K562 (cell line): ENCODE measurements around the gene KLF17. TPM values are rescaled to one million over a fixed set of nuclear protein-coding genes. Genes with fewer than 3 reads are reported as not detected.
A peak's percentile ranks its signal among the peaks of the same experiment; 100 is the strongest.

ENCODE experiments used
- ATAC-seq: fragments of 200-7000 bp; cut with Tn5 transposase; 3 replicates; pipeline ENCODE4 v1.9.1; 2020; ENCODE audit warnings: moderate library complexity
- BruUV-seq: library from RNA; stranded (reverse); fragments of 400-500 nt; replicated peaks from 2 replicates; lab custom pipeline; 2021; lab: Mats Ljungman, UMichigan
- CTCF ChIA-PET: fragments of 300-600 bp; formaldehyde crosslinking; extraction: SDS; loops from one replicate; lab custom pipeline; 2021; ENCODE audit warnings: low intra/inter-chr PET ratio; lab: Yijun Ruan, JAX
- POLR2A ChIA-PET: fragments of 300-600, 350-650 bp; sonication (Branson Sonifier 250); formaldehyde crosslinking; extraction: SDS; loops from one replicate; lab custom pipeline; 2021; ENCODE audit warnings: antibody characterized with exemption, inconsistent platforms; lab: Yijun Ruan, JAX
- DNase-seq, 4 experiments: peaks; one replicate each; pipeline versions ENCODE4 v3.0.0 to v3.0.0-alpha.2; 2011 to 2018; ENCODE audit warnings: low spot score in 3 of 4, mixed read lengths in 3 of 4; ENCODE audit errors: extremely low read depth in 1 of 4
- FAIRE-seq: peaks from 2 replicates; lab custom pipeline; 2011; peaks lifted over from hg19 to GRCh38; lab: Jason Lieb, UNC
- H2AFZ ChIP-seq: 2 replicates; pipeline ENCODE4 v1.6.0; 2011; ENCODE audit warnings: low read depth, low read length, control low read depth, inconsistent platforms
- H3K27ac ChIP-seq: fragments of 200-600 bp; 3 replicates; pipeline ENCODE4 v1.8.0; 2011; ENCODE audit warnings: low read depth, mild to moderate bottlenecking, control low read depth, inconsistent platforms, low read length, moderate library complexity, mixed read lengths; ENCODE audit errors: extremely low read depth
- H3K27me3 ChIP-seq, 2 experiments: fragments of 300-600 bp in 1 of 2; 2 replicates in 1 of 2; 3 replicates in 1 of 2; pipeline versions ENCODE4 v1.6.0 to v1.8.0; 2011; ENCODE audit warnings: inconsistent platforms in 2 of 2, low read length in 2 of 2, mild to moderate bottlenecking in 1 of 2, mixed read lengths in 1 of 2, moderate library complexity in 1 of 2; ENCODE audit not compliant: control insufficient read depth in 2 of 2, insufficient read depth in 2 of 2
- H3K36me3 ChIP-seq: fragments of 300-600 bp; 3 replicates; pipeline ENCODE4 v1.8.0; 2011; ENCODE audit warnings: mild to moderate bottlenecking, low read length, inconsistent platforms; ENCODE audit not compliant: control insufficient read depth, insufficient read depth
- H3K4me1 ChIP-seq, 2 experiments: fragments of 200-600 bp in 1 of 2; replicated peaks in 1 of 2; 2 replicates in 1 of 2; 3 replicates in 1 of 2; pipeline versions ENCODE4 v1.5.1 to v1.8.0; 2011; ENCODE audit warnings: inconsistent platforms in 2 of 2, low read length in 2 of 2, mild to moderate bottlenecking in 1 of 2, mixed read lengths in 1 of 2, moderate library complexity in 1 of 2; ENCODE audit not compliant: control insufficient read depth in 2 of 2, insufficient read depth in 2 of 2
- H3K4me2 ChIP-seq: 2 replicates; pipeline ENCODE4 v1.6.1; 2011; ENCODE audit warnings: low read length, control low read depth, inconsistent platforms, mixed read lengths; ENCODE audit not compliant: insufficient read depth
- H3K4me3 ChIP-seq: fragments of 200-600 bp; sonication (generic), shearing (Covaris generic); 2 replicates; pipeline ENCODE4 v1.5.1; 2016; ENCODE audit warnings: control low read depth, inconsistent platforms
- H3K79me2 ChIP-seq: fragments of 200-600 bp; 3 replicates; pipeline ENCODE4 v1.8.0; 2011; ENCODE audit warnings: low read length, inconsistent platforms; ENCODE audit not compliant: control insufficient read depth, insufficient read depth
- H3K9ac ChIP-seq, 2 experiments: 2 replicates each; pipeline versions ENCODE4 v1.6.0 to v1.6.1; 2011; ENCODE audit warnings: low read depth in 2 of 2, low read length in 2 of 2, control low read depth in 1 of 2, inconsistent platforms in 1 of 2, mild to moderate bottlenecking in 1 of 2, mixed read lengths in 1 of 2; ENCODE audit not compliant: insufficient read depth in 1 of 2
- H3K9me1 ChIP-seq: one replicate; pipeline ENCODE4 v1.6.0; 2011; ENCODE audit warnings: inconsistent platforms, mild to moderate bottlenecking, low read length, moderate library complexity; ENCODE audit not compliant: control insufficient read depth, insufficient read depth
- H3K9me3 ChIP-seq: replicated peaks from 2 replicates; pipeline ENCODE4 v1.5.1; 2011; ENCODE audit warnings: low read depth, low read length, inconsistent platforms; ENCODE audit not compliant: control insufficient read depth, insufficient read depth
- H4K20me1 ChIP-seq: replicated peaks from 2 replicates; pipeline ENCODE4 v1.6.1; 2011; ENCODE audit warnings: low read length, inconsistent platforms, mixed read lengths; ENCODE audit not compliant: control insufficient read depth, insufficient read depth
- HLTF ChIP-seq: fragments of 450-650 bp; IDR thresholded peaks from 2 replicates; pipeline ENCODE4 v1.6.1; 2016
- MAX ChIP-seq: sonication (generic); formaldehyde crosslinking; IDR thresholded peaks from 2 replicates; pipeline ENCODE4 v1.9.0; 2022; ENCODE audit warnings: mild to moderate bottlenecking, missing genetic modification reagents
- ZBTB12 ChIP-seq: fragments of 250-450 bp; sonication (Bioruptor Pico); IDR thresholded peaks from 2 replicates; pipeline ENCODE4 v1.4.0; 2020
- ZNF24 ChIP-seq: fragments of 450-650 bp; IDR thresholded peaks from 2 replicates; pipeline ENCODE4 v1.6.1; 2016
- ZNF445 ChIP-seq: fragments of 250-450 bp; sonication (Bioruptor Pico); IDR thresholded peaks from 2 replicates; pipeline ENCODE4 v1.4.0; 2020; ENCODE audit warnings: low read depth, mild to moderate bottlenecking, moderate library complexity
- in situ Hi-C: fragments of 300-500 bp; cut with MboI; formaldehyde crosslinking; loops from 4 replicates; pipeline ENCODE4 v1.15.0; 2018; ENCODE audit warnings: inconsistent platforms, mixed read lengths
- intact Hi-C: fragments of 100-400 bp; cut with micrococcal nuclease; formaldehyde crosslinking; loops from 2 replicates; pipeline ENCODE4 v1.14.2; 2022
- polyA plus RNA-seq, 8 experiments: library from polyadenylated mRNA; depleted of rRNA in 4 of 8; stranded (reverse) in 5 of 8; unstranded in 3 of 8; fragments of >200 nt; fragmentation: Nextera tagmentation in 2 of 8; fragmentation: Illumina TruSeq in 1 of 8; extraction: Ambion mirVana in 2 of 8; extraction: Trizol in 1 of 8; gene quantifications; 2 replicates each; pipeline versions ENCODE4 v1.2.1 to v1.2.3, GENCODE V29; 2011 to 2014; ENCODE audit warnings: inconsistent platforms in 1 of 8, missing spikeins in 1 of 8
- total RNA-seq, 7 experiments: library from RNA; depleted of rRNA in 6 of 7; stranded (reverse); fragments of >200 nt in 6 of 7; fragmentation: Illumina TruSeq in 2 of 7; extraction: Trizol in 2 of 7; gene quantifications; 2 replicates each; pipeline versions ENCODE4 v1.2.1 to v1.2.3, GENCODE V29; 2011 to 2021; ENCODE audit warnings: low replicate concordance in 1 of 7
- TF ChIP-seq, protein P1 (sequence below): IDR thresholded peaks from 2 replicates; pipeline ENCODE4 v1.6.1; 2016; ENCODE audit warnings: missing genetic modification characterization, missing compliant biosample characterization
- TF ChIP-seq, protein P2 (sequence below), 2 experiments: fragments of 450-650 bp in 1 of 2; IDR thresholded peaks; 2 replicates each; pipeline ENCODE4 v1.6.1; 2011 to 2017; ENCODE audit warnings: low read depth in 2 of 2, antibody characterized with exemption in 1 of 2, borderline replicate concordance in 1 of 2, low read length in 1 of 2, mild to moderate bottlenecking in 1 of 2, mixed read lengths in 1 of 2; ENCODE audit not compliant: control insufficient read depth in 1 of 2

KLF17 gene
- total and polyA plus RNA-seq, 9 of the 15 experiments (the other 6 are each of a cell fraction or from before 2014, with no cell fraction given) = 0.01 to 0.24 (median 0.13) TPM; not detected in 6

- BruUV-seq = no TSS peak
- no peaks in the 10 kb centered on the region for H3K36me3 ChIP-seq
- H3K9me3 ChIP-seq = no peaks in the 10 kb centered on the region; the same call in 1 of the 2 replicates
- no peaks in the 10 kb centered on the region for H4K20me1 ChIP-seq
- no peak overlapping the region for H2AFZ ChIP-seq
- H3K27ac ChIP-seq = no peak overlapping the region
- ChIA-PET CTCF (no interaction called here), POLR2A (no interaction called here)
- FAIRE-seq (no peak), ATAC-seq (no peak), DNase-seq (no peak)
- no peaks in the 10 kb centered on the region for H3K79me2 ChIP-seq
- no peak overlapping the region for H3K9ac ChIP-seq
- TF ChIP-seq MAX (no peak), ZBTB12 (CRISPR knock-in tag) (no peak), HLTF (no peak), ZNF24 (no peak), ZNF445 (CRISPR knock-in tag) (no peak)
- TF ChIP-seq, protein P1, sequence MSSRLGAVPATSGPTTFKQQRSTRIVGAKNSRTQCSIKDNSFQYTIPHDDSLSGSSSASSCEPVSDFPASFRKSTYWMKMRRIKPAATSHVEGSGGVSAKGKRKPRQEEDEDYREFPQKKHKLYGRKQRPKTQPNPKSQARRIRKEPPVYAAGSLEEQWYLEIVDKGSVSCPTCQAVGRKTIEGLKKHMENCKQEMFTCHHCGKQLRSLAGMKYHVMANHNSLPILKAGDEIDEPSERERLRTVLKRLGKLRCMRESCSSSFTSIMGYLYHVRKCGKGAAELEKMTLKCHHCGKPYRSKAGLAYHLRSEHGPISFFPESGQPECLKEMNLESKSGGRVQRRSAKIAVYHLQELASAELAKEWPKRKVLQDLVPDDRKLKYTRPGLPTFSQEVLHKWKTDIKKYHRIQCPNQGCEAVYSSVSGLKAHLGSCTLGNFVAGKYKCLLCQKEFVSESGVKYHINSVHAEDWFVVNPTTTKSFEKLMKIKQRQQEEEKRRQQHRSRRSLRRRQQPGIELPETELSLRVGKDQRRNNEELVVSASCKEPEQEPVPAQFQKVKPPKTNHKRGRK (tag) = peak; percentile 83
- TF ChIP-seq, protein P2, sequence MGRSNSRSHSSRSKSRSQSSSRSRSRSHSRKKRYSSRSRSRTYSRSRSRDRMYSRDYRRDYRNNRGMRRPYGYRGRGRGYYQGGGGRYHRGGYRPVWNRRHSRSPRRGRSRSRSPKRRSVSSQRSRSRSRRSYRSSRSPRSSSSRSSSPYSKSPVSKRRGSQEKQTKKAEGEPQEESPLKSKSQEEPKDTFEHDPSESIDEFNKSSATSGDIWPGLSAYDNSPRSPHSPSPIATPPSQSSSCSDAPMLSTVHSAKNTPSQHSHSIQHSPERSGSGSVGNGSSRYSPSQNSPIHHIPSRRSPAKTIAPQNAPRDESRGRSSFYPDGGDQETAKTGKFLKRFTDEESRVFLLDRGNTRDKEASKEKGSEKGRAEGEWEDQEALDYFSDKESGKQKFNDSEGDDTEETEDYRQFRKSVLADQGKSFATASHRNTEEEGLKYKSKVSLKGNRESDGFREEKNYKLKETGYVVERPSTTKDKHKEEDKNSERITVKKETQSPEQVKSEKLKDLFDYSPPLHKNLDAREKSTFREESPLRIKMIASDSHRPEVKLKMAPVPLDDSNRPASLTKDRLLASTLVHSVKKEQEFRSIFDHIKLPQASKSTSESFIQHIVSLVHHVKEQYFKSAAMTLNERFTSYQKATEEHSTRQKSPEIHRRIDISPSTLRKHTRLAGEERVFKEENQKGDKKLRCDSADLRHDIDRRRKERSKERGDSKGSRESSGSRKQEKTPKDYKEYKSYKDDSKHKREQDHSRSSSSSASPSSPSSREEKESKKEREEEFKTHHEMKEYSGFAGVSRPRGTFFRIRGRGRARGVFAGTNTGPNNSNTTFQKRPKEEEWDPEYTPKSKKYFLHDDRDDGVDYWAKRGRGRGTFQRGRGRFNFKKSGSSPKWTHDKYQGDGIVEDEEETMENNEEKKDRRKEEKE (IDR thresholded peaks at IDR 0.05; ENCODE audit: borderline replicate concordance in 1 of 2, control insufficient read depth in 1 of 2, low read depth in 2 of 2, low read length in 1 of 2) = no peak
- H3K4me1 ChIP-seq = no peaks in the 10 kb centered on the region; a peak in 1 of 5 replicates
- peaks cover 3 to 6% of the 10 kb centered on the region in 2 experiments; a peak in 3 of 5 replicates for H3K27me3 ChIP-seq
- intact Hi-C loops (no loop called here), in situ Hi-C loops (no loop called here)
- no peak overlapping the region for H3K4me2 ChIP-seq
- H3K4me3 ChIP-seq = no peak overlapping the region
- no peaks in the 10 kb centered on the region for H3K9me1 ChIP-seq
Measured at GRCh38 chr1:44158871-44159270, 40.2 kb downstream of the KLF17 start.
